HCEC 1CT (cell line): ENCODE results near the gene YIF1A.
"Not testable (repeated sequence)": the region's sequence is repeated elsewhere in the genome, so short reads cannot be mapped to it uniquely, and the experiment has no call there.

Source experiments
- DNase-seq: peaks from one replicate; pipeline ENCODE4 v3.0.0-alpha.2; 2017

The YIF1A gene

DNA sequence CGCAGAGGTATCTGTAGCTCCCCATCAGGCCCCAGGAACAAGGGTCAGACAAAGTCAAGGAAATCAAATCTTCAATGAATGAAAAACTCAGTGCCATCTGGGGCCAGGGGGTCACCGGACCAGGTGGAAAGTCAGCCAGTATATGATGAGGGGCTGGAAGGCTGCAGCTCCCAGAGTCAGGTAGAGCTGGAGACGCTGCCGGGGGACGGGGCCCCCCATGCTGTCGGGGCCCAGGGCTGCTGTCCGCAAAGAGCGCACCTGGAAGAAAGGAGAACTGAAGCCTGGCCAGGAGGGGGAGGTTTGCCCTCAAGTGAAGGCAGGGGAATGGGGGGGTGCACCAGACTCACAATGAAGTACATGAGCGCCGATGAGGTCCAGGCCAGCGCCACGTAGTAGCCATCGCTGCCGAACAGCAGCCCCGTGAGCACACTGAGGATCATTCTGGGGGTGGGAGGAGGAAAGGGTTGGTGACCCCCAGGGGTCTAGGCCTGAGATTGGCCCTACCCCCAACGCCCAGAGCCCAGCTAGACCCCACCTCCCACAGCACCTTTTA lies 4.3 kb downstream of the YIF1A start:
- DNase-seq, result no peak

GRCh38 chr11:66283461-66284105 lies 5.4 kb downstream of the YIF1A start:
- no peak for DNase-seq

GRCh38 chr11:66282468-66283455 lies 6.2 kb downstream of the YIF1A start:
- DNase-seq, result peak; percentile 89

DNA sequence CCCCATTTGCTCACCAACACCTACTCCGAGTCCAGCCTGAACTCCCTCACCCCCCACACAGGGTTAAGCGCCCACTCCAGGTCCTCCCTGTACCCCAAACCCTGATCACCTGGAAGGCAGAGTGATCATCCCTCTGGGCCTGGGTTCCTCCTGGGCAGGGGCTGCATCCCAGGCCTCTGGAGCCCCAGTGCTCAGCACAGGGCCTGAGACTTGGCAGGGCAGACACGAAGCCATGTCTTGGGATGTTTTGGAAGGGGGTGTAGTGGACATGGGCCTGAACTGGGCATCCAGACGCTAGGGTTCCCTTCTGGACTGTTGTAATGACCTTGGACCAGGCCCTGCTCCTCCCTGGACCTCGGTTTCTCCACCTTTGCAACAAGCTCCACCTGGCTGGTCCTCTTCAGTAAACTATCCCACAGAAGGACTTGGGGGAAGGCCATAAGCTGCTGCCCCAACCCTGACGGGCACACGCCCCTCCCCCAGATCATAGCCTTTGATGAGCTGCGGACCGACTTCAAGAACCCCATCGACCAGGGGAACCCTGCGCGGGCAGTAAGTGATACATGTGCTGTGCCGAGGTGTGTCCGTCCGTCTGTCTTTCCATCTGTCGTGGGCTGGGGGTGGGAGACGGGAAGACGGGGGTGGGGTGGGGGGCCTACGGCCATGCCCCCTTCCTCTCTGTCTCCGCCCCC lies 7.0 kb downstream of the YIF1A start:
- no peak for DNase-seq

GRCh38 chr11:66281001-66281400 lies 7.9 kb downstream of the YIF1A start:
- DNase-seq, result peak; percentile 5

GRCh38 chr11:66280428-66280827 lies 8.5 kb downstream of the YIF1A start:
- no peak for DNase-seq

DNA sequence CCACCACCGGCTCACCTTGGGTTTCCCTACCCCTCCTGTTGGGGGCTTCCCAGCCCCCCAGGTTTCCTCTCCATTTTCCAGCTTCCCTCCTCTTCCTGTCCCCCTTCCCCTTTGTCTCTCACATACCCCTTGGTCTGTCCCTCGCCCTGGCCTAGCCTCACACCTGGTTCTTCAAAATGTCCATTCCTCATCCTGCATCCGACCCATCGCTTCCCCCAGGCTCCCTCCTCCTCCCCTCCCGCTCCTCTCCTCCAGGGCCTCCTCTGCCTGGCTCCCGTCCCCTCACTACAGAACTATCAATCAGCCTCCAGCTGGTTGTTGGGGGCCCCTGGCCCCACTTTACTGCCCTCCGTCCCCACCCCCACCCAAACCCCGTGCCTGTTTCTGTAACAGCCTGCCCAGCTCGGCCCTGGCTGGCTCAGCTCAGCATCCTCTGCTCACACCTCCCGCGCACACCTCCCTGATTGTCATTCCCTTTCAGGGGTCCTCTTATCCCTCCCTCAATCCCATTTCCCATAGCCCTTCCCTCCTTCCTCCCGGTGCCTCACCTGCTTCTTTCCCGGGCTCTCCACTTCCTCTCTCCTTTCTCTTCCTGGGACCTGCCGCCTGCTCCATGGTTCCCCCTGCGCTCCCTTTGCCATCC lies 9.7 kb downstream of the YIF1A start:
- no peak for DNase-seq

DNA sequence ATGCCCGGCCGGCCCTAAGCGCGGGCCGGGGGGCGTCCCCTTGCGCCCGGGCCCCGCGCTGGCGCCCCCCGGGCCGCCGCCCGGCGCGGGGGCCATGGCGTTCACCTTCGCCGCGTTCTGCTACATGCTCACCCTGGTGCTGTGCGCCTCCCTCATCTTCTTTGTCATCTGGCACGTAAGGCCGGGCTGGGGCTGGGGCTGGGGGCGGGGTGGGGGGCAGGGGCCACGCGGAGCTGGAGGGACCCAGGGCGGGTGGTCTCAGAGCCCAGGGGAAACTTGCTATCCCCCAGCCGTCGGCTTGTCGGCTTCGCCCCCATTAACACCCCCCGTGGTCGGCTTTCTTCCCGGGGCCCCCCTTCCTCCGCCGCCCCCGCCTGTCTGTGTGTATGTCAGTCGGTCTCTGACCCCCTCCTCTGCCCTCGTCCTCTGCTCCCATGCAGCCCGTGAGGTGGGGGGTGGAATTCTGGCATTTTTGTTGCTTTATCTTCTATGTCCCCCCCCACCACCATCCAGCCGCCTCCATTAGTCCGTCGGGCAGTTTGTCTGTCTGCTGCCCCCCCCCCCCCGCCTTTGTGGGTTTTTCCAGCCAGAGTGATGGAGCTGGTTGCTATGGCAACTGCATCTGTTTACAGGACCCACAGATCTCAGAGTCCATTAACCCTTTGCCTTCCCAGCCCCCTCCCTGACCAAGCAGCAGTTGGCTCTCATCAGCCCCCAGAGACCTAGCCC lies 10.4 kb downstream of the YIF1A start:
- peak; percentile 5 for DNase-seq

- no peak for DNase-seq
Measured at GRCh38 chr11:66277471-66278362, 11.2 kb downstream of the YIF1A start, which contains the start of gene CNIH2. TSS of gene CNIH2 (plus strand) at chr11:66278175. CDS start at chr11:66278457, 282 bp downstream.

GRCh38 chr11:66277064-66277463 lies 11.9 kb downstream of the YIF1A start:
- not testable (repeated sequence) for DNase-seq

DNA sequence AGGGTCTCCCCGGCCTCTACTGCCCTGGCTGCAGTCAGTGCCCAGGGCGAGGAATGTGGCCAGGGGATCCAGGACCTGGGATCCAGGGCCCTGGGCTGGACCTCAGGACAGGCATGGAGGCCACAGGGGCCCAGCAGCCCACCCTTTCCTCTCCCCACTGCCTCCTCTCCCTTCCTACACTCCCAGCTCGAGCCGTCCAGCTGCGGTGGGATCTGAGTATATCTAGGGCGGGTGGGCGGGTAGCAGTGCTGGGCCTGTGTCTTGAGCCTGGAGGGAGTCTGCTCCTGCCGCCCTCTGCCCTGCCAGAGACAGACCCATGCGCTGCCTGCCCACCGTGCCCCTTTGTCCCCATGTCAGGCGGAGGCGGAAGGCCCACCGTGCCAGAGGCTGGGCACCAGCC lies 12.3 kb downstream of the YIF1A start:
- not testable (repeated sequence) for DNase-seq

GRCh38 chr11:66275984-66276612 lies 12.8 kb downstream of the YIF1A start:
- DNase-seq, result no peak

DNA sequence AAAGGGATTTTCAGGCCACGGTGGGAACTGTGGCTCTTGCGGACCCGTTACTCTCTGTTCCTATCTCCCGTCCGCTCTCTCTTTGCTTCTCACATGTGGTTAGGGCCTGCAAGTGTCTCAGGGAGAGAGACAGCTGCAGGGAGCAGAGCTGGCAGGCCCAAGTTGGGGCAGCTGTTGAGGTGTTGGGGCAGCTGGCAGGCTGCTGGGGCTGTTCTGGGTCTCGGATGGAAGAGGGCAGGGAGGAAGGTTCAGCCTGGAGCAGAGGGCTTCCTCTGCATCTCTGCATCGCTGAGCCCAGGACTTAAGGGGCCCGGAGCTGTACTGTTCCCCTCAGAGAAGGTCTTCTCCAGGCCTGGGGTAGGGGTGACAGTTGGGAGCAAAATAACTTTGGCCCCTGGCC lies 13.5 kb downstream of the YIF1A start:
- DNase-seq, result no peak

DNA sequence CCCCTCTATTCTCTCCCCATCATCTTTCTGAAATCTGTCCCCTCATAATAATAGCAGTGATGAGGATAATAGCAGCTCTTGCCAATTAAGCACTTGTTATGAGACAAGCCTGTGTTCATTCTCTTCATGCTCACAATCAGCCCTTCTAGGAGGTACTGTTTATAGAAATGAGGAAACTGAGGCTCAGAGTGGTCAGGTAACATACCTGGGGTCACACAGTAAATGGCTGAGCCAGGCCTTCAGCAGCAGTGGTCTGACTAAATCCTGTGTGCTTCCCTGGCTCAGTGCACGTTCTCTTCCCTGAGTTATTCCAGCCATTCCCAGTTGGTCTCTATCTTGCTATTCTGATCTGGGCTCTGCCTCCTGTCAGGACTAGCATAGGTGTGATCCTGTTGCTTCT lies 14.7 kb downstream of the YIF1A start:
- DNase-seq, result no peak

DNA sequence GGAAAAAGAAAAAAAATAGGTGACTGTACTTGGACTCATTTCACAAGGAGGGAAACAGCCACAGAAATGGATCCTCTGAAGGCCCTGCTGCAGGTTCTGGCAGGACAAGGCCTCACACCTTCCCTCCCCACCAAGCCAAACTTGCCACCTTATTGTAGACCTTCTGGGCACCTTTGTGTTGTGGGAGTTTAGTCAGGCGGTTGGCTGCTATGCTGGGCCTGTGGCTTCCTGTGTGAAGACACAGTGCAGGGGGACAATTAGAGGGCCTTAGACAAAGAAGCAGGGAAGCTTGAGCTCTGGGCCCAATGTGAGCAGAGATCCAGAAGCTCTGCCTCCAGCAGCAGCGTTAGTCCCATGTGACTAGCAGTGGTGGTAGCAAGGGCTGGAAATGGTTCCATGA lies 16.3 kb downstream of the YIF1A start:
- no peak for DNase-seq

DNA sequence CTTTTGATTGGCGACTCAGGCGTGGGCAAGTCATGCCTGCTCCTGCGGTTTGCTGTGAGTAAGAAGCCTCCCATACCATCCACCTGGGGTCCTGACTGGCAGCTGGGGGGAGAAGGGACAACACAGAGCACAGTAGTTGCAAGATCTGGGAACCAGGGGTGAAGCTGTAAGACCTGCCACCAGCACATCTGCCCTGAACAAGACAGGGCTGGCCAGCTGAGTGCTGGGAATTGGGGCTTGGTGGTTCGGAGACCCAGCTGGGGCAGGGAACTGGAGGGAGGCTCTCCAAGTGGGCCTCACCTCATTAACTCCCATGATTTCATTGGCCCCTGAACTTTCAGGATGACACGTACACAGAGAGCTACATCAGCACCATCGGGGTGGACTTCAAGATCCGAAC lies 17.1 kb downstream of the YIF1A start:
- DNase-seq, result no peak

- peak; percentile 23 for DNase-seq
Measured at GRCh38 chr11:66268952-66269905, 19.7 kb downstream of the YIF1A start.

DNA sequence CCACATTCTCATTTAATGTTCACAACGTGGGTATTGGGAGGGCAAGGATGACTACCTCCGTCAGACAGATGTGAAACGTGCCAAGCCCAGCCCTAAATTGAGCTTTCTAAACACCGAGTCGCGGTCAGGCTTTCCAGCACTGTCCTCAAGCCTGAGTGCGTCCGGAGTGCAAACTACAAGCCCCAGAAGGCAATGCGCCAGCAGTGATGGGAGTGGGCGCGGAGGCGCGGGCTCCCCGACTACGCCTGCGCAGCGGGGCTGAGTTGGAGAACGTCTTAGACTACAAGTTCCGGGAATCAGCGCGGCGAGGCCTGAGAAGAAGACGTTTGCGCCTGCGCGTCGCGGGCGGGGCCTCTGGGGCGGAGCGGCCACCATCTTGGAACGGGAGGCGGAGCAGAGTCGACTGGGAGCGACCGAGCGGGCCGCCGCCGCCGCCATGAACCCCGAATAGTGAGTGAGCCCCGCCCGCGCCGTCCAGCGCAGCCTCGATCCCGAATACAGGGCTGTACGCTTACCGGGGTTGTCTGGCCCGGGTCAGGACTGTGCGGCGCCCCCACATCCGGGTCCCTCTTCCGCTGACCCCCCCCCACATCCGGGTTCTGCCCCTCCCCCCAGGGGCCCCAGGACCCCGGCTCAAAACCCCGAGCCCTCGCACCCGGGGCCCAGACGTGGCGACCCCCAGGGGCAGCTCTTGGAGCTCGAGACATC lies 20.5 kb downstream of the YIF1A start, which contains the start of gene RAB1B:
Gene RAB1B, plus strand, starts transcription at position 396 of the 708 bp plus-strand sequence. Its CDS starts 41 bp downstream, at position 437.
- DNase-seq, result peak; percentile 99
